Measurements from ENCODE around the gene NELL1.

DNA sequence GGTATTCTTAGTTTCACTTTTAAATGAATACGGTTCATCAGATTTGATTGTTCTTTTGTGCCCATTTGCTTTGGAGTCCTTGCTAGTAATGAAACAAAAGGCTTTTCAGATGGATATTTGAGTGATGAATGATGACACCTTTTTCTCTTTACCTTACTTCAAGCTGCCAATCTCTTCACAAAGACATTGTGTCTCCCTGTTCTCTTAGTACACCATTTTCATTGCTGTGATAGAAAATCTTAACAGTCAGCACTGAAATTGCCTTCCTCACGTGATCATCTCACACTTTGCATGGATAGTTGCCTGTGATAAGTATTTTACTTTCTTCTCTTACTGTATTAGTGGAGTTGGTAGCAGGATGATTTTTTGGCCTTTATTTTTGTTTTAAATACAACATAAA is 396.6 kb downstream of the NELL1 start:
- TF ChIP-seq, protein P1, sequence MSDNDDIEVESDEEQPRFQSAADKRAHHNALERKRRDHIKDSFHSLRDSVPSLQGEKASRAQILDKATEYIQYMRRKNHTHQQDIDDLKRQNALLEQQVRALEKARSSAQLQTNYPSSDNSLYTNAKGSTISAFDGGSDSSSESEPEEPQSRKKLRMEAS (IDR thresholded peaks at IDR 0.05; ENCODE audit: low read depth): no peak
- TF ChIP-seq REST (IDR thresholded peaks at IDR 0.05; ENCODE audit: low read depth, low read length): no peak
- TF ChIP-seq CTCF (IDR thresholded peaks at IDR 0.05): no peak
- TF ChIP-seq EZH2phosphoT487 (IDR thresholded peaks at IDR 0.05; ENCODE audit: borderline replicate concordance, low read depth): no peak
- no peak for TF ChIP-seq USF2 (IDR thresholded peaks at IDR 0.05; ENCODE audit: borderline replicate concordance, low read depth, low read length)
- TF ChIP-seq RCOR1 (IDR thresholded peaks at IDR 0.05; ENCODE audit: low read length): no peak
- no peak for TF ChIP-seq YY1 (IDR thresholded peaks at IDR 0.05; ENCODE audit: low read depth)
- no peak for TF ChIP-seq MEF2A (IDR thresholded peaks at IDR 0.05; ENCODE audit: borderline replicate concordance, low read depth)
- TF ChIP-seq TAF1 (IDR thresholded peaks at IDR 0.05; ENCODE audit: borderline replicate concordance, low read depth, low read length): no peak
- TF ChIP-seq SIN3A (IDR thresholded peaks at IDR 0.05; ENCODE audit: borderline replicate concordance, low read depth, low read length): no peak
